GM15510 (cell line): ENCODE results near the gene TTC12.

Experiments
- POLR2A ChIP-seq: IDR thresholded peaks from 3 replicates; pipeline ENCODE4 v1.6.1; 2011; ENCODE audit warnings: borderline replicate concordance; ENCODE audit not compliant: insufficient read length; ENCODE audit errors: extremely low read depth

The TTC12 gene

GRCh38 chr11:113375402-113375801 lies 61.0 kb downstream of the TTC12 start:
- no peak for TF ChIP-seq POLR2A

DNA sequence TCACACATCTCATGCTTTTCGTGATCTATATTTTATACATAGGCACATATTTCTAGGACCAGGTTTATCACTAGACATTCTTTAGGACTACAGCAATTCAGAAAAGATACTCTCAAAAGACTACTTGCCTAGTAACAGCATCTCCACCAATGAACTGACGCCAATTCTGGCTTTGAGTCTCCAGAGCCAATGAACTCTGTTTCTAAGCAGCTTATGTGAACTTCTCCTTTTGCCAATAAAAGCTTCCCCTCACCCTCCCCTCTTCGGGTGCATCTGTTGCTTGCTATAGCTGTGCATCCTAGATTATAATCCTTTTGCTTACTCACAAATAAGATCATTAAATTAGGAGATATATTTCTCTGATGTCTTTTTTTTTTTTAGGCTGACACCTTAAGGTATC lies 61.8 kb downstream of the TTC12 start:
- TF ChIP-seq POLR2A: no peak

GRCh38 chr11:113377681-113378412 lies 63.5 kb downstream of the TTC12 start:
- no peak for TF ChIP-seq POLR2A

DNA sequence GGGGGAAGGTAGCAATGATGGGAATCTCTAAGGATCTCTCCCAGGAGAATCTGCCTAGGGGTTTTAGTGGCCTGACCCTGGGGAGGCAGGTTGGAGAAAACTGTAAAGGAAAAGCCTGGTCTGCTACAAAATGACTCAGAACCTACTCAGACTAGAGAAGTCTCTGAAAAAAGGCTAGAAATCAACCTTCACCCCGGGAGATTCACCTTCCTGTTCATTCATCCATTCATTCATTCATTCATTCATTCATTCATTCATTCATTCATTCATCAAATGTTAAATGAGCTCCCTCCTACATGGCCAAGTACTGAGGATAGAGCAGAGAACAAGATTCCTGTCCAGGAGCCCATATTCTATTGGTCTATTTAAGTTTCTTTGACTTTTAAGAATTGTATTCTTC lies 64.3 kb downstream of the TTC12 start:
- no peak for TF ChIP-seq POLR2A

DNA sequence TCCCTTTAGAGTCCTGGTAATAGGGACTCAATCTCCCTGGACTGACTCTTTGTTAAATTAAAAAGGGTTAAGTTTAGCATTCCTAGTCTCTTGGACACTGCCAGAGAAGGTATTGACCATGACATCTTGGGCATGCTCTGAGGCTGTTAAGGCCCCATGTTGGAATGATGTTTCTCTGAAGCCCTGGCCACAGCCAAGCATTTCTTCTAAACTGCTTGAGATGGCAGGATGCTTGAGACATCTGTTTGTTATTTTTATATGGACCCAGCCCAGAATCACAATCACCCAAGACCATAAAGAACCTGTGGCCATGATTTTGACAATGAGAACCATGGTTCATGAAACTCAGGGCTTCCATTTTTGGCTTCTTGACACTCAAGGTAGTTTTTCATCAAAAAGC lies 67.7 kb downstream of the TTC12 start:
- TF ChIP-seq POLR2A: no peak

DNA sequence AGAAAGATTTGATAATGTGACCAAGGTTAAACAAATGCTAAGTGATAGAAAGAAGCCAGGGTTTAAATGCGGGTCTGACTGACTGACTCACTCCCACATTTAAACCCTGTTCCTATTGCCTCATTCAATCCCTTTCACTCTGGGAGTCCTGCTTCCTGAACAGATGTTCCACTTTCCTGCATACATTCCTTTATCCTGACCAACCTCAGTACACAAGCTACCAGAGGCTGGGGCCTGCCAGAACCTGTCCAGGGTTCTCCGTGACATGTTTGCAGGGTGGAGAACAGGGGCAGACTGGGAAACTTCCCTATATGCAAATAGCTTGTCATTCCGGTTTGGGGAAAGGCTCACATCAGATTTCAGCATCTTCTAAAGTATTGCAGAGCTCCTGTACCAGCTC lies 70.2 kb downstream of the TTC12 start:
- no peak for TF ChIP-seq POLR2A

- no peak for TF ChIP-seq POLR2A
Observed at GRCh38 chr11:113385749-113386148, 71.4 kb downstream of the TTC12 start.

GRCh38 chr11:113386866-113387265 lies 72.5 kb downstream of the TTC12 start:
- no peak for TF ChIP-seq POLR2A

- no peak for TF ChIP-seq POLR2A
Observed at GRCh38 chr11:113387605-113388211, 73.3 kb downstream of the TTC12 start, which contains the start of gene ANKK1. TSS of gene ANKK1 (plus strand) at chr11:113387779. CDS start at chr11:113387885, 106 bp downstream.

DNA sequence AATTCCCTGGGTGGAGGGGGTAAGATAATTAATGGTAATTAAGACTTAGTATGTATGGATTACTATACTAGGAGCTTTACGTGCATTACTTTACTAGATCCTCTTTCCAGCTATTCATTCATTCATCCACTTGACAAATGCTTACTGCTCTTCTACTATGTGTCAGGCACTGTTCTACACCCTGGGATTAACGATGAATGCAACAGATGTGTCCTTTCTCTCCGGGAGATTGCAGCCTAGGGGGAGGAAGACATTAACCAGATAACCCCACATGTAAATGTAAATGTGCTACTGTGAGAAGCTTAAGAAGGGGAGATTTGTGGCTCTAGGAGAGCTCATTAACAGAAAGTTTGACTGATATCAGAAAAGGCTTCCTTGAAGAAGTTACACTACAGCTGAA lies 74.9 kb downstream of the TTC12 start:
- no peak for TF ChIP-seq POLR2A

DNA sequence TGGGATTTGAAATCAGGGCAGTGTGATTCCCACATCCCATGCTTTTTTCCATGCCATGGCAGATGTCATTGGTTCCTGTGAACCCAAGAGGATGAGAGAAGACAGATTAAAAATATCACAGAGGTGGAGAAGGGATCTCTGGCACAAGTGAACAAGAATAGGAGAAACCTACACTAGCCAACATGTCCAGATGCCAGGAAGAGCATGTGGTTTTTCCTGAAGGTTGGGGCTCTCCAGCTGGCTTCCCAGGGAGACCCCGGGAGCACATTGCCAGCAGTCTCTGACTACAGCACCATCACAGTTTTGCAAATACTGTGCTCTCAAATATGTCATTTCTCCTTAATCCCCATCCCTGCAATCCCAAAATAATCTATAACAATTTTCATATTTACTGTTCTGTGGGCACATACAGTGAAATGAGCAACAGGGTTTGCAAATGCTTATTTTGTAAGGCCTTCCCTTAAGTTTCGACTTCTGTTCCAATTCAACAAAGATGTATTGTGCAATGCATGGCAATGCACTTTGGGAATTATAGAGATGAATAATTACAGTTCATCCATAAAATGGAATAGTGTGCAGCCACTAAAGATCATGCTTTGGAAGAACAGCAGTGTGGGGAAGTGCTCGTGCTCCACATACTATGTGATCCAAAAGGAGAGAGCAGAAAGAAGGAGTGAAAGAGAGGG lies 78.0 kb downstream of the TTC12 start:
- TF ChIP-seq POLR2A: no peak

DNA sequence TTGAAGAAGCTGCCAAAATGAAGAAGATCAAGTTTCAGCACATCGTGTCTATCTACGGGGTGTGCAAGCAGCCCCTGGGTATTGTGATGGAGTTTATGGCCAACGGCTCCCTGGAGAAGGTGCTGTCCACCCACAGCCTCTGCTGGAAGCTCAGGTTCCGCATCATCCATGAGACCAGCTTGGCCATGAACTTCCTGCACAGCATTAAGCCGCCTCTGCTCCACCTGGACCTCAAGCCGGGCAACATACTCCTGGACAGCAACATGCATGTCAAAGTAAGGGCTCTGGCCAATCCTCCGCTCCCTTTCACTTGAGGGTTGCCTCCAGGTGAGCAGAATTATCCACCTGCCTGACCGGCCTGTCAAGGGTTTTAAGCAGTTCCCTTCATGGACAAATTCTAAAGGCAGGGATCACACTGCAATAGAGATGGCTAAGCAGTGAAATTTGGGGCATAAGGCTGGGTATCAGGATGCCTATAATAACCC lies 79.2 kb downstream of the TTC12 start:
- TF ChIP-seq POLR2A: no peak

DNA sequence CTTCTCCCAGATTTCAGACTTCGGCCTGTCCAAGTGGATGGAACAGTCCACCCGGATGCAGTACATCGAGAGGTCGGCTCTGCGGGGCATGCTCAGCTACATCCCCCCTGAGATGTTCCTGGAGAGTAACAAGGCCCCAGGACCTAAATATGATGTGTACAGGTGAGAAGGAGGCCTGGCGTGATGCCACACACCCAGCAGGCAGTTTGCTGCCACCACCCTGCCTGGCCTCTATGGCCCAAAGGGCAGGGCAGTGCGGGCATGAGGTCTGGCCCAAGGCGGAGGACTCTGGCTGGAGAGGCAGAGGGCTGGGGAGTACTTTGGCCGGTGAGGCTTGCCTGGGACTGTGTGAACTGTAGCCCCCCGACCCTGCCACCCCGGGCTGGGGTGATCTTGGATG lies 80.5 kb downstream of the TTC12 start:
- no peak for TF ChIP-seq POLR2A

DNA sequence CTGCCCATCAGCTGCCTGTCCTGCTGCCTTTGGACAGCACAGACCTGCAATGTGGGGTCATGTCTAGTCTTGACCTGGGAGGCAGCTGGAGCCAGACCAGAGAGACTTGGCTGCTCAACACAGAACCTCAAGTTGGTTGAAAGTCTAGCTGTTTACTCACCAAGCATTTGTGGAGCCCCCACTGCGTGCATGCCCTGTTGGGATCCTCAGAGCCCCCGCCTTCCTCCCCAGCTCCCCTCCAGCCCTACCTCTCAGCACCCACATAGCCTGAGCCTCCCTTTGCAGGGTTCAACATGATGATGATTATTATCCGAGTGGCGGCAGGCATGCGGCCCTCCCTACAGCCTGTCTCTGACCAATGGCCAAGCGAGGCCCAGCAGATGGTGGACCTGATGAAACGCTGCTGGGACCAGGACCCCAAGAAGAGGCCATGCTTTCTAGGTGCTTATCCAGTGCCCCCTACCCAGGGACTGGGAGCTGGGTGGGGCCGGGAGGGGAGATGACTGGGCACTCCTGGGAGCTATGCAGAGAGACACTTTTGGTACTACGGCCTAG lies 81.5 kb downstream of the TTC12 start:
- TF ChIP-seq POLR2A: no peak

DNA sequence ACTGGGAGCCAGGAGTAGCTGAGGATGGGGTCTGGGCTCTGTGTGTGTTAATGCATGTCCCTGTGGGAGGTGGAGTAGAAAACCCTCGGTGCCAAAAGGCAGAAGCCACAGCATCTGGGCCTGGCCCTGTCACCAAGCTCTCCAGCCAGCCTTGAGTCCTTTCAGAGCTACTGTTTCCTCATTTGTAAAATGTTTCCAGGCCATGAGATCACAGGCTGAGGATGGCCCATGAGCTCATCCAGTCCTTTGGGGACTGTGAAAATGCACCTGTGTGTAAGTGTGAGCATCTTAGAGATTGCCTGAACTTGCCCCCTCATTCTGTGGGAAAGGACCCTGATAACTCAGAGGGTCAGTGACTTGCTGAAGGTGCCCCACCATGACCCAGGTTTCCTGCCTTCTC lies 82.3 kb downstream of the TTC12 start:
- TF ChIP-seq POLR2A: no peak
